HEK293 (cell line): ENCODE data around the gene DMD.

Source experiments
- CTCF ChIP-seq: fragments of 450-650 bp; formaldehyde crosslinking; IDR thresholded peaks from 2 replicates; pipeline ENCODE4 v1.5.1; 2016; ENCODE audit warnings: missing biosample characterization, missing genetic modification characterization
- INSM2 ChIP-seq: fragments of 450-650 bp; formaldehyde crosslinking; IDR thresholded peaks from 2 replicates; pipeline ENCODE4 v1.5.1; 2016; ENCODE audit warnings: missing biosample characterization, missing genetic modification characterization
- REST ChIP-seq: fragments of 450-650 bp; formaldehyde crosslinking; IDR thresholded peaks from 2 replicates; pipeline ENCODE4 v1.5.1; 2016; ENCODE audit warnings: missing biosample characterization, missing genetic modification characterization
- ZBTB48 ChIP-seq: fragments of 450-650 bp; formaldehyde crosslinking; IDR thresholded peaks from 2 replicates; pipeline ENCODE4 v1.5.1; 2016; ENCODE audit warnings: missing biosample characterization, missing genetic modification characterization
- ZFP69B ChIP-seq: fragments of 450-650 bp; formaldehyde crosslinking; IDR thresholded peaks from 2 replicates; pipeline ENCODE4 v1.5.1; 2016; ENCODE audit warnings: missing biosample characterization, missing genetic modification characterization
- ZNF202 ChIP-seq: fragments of 450-650 bp; formaldehyde crosslinking; IDR thresholded peaks from 2 replicates; pipeline ENCODE4 v1.5.1; 2016; ENCODE audit warnings: missing biosample characterization, missing genetic modification characterization, borderline replicate concordance
- ZNF23 ChIP-seq: fragments of 450-650 bp; formaldehyde crosslinking; IDR thresholded peaks from 2 replicates; pipeline ENCODE4 v1.5.1; 2016; ENCODE audit warnings: missing biosample characterization, missing genetic modification characterization, borderline replicate concordance
- ZNF404 ChIP-seq: fragments of 450-650 bp; formaldehyde crosslinking; IDR thresholded peaks from 2 replicates; pipeline ENCODE4 v1.5.1; 2017; ENCODE audit warnings: missing biosample characterization, missing genetic modification characterization
- ZNF473 ChIP-seq: fragments of 450-650 bp; formaldehyde crosslinking; IDR thresholded peaks from 2 replicates; pipeline ENCODE4 v1.5.1; 2017; ENCODE audit warnings: missing biosample characterization, missing genetic modification characterization
- ZNF501 ChIP-seq: fragments of 450-650 bp; formaldehyde crosslinking; IDR thresholded peaks from 2 replicates; pipeline ENCODE4 v1.5.1; 2016; ENCODE audit warnings: missing biosample characterization, missing genetic modification characterization
- ZNF561 ChIP-seq: fragments of 450-650 bp; IDR thresholded peaks from 2 replicates; pipeline ENCODE4 v1.5.1; 2018; ENCODE audit warnings: missing biosample characterization, missing genetic modification characterization, borderline replicate concordance
- ZNF629 ChIP-seq: fragments of 450-650 bp; formaldehyde crosslinking; IDR thresholded peaks from 2 replicates; pipeline ENCODE4 v1.5.1; 2017; ENCODE audit warnings: missing biosample characterization, missing genetic modification characterization
- ZNF76 ChIP-seq: fragments of 450-650 bp; formaldehyde crosslinking; IDR thresholded peaks from 2 replicates; pipeline ENCODE4; 2016; ENCODE audit warnings: low read depth, missing biosample characterization, missing genetic modification characterization, borderline replicate concordance
- ZXDB ChIP-seq: fragments of 450-650 bp; formaldehyde crosslinking; IDR thresholded peaks from 2 replicates; pipeline ENCODE4 v1.5.1; 2016; ENCODE audit warnings: missing biosample characterization, missing genetic modification characterization

- TF ChIP-seq ZBTB48 (tag by site-specific recombination), result no peak
- no peak for TF ChIP-seq ZNF23 (tag by site-specific recombination)
- no peak for TF ChIP-seq ZXDB (tag by site-specific recombination)
- TF ChIP-seq ZNF76 (tag by site-specific recombination), result no peak
- TF ChIP-seq ZNF202, result no peak
- no peak for TF ChIP-seq CTCF (tag by site-specific recombination)
- no peak for TF ChIP-seq INSM2
- no peak for TF ChIP-seq ZNF473 (tag by site-specific recombination)
- no peak for TF ChIP-seq ZNF501 (tag by site-specific recombination)
- TF ChIP-seq ZNF561, result no peak
- no peak for TF ChIP-seq ZNF629 (tag by site-specific recombination)
- no peak for TF ChIP-seq REST
- TF ChIP-seq ZNF404, result no peak
- no peak for TF ChIP-seq ZFP69B
These were observed 1908.7 kb downstream of the DMD start for GRCh38 chrX:31302573-31303075.
